ENCODE results near the gene NSMF. TPM values are rescaled to one million over a fixed set of nuclear protein-coding genes. Genes with fewer than 3 reads are reported as not detected.

Gene NSMF
- total RNA-seq, 1 donor from 2014 or later, result 23.9 TPM

GRCh38 chr9:137406876-137407589 is 52.1 kb downstream of the NSMF start:
- H3K27ac ChIP-seq, result peak overlapping the region; percentile 47
- peak; percentile 71 for TF ChIP-seq CTCF (IDR thresholded peaks at IDR 0.05)
- no peaks in the 10 kb centered on the region for H3K9me3 ChIP-seq
- intact Hi-C loops (cut with DNase I), result loop anchor here (10.0 kb wide), 1 partner anchor 112 kb away; no protein-coding TSS in a partner anchor
- peaks cover 24% of the 10 kb centered on the region for H3K4me1 ChIP-seq
- ATAC-seq (peak; percentile 89), DNase-seq (peak; percentile 85)
- no peaks in the 10 kb centered on the region for H3K27me3 ChIP-seq
- H3K4me3 ChIP-seq, result peak overlapping the region; percentile 40
- no peaks in the 10 kb centered on the region for H3K36me3 ChIP-seq

DNA sequence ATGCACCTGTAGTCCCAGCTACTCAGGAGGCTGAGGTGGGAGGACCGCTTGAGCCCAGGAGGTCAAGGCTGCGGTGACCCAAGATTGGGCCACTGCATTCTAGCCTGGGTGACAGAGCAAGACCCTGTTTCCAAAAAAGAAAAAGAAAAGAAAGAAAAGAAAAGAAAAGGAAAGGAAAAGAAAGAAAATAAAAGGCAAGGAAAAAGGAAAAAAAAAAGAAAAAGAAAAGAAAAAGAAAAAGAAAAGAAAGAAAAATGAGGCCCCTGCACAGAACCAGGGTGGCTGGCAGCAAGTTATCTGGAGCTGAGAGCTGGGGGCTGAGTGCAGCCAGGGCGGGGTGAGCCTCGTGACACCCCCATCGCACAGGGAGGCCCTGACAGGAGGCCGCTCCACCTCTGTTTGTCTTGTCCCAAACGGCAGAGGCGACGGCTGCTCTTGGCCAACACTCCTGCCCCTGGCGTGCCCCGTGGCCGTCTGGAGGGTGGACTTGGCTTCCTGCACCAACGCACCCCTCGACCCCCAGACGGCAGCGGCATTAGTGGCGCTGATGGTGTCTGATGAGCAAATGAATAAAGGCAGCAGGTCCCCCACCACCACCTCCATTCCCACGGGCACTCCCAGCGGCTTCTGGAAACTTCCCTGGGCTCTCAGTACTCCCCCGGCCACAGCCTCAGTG is 52.9 kb downstream of the NSMF start:
- H3K27me3 ChIP-seq, result no peaks in the 10 kb centered on the region
- ATAC-seq (no peak), DNase-seq (no peak)
- H3K4me3 ChIP-seq, result peak overlapping the region; percentile 40
- H3K36me3 ChIP-seq, result no peaks in the 10 kb centered on the region
- peaks cover 19% of the 10 kb centered on the region for H3K4me1 ChIP-seq
- no peaks in the 10 kb centered on the region for H3K9me3 ChIP-seq
- no peak overlapping the region for H3K27ac ChIP-seq
- intact Hi-C loops (cut with DNase I), result loop anchor here (10.0 kb wide), 1 partner anchor 111 kb away; no protein-coding TSS in a partner anchor
- TF ChIP-seq CTCF (IDR thresholded peaks at IDR 0.05), result no peak

- TF ChIP-seq CTCF (IDR thresholded peaks at IDR 0.05), result no peak
- DNase-seq (no peak), ATAC-seq (no peak)
- intact Hi-C loops (cut with DNase I), result loop anchor here (10.0 kb wide), 1 partner anchor 111 kb away; no protein-coding TSS in a partner anchor
- H3K27me3 ChIP-seq, result no peaks in the 10 kb centered on the region
- no peak overlapping the region for H3K4me3 ChIP-seq
- no peak overlapping the region for H3K27ac ChIP-seq
- no peaks in the 10 kb centered on the region for H3K36me3 ChIP-seq
- H3K9me3 ChIP-seq, result no peaks in the 10 kb centered on the region
- H3K4me1 ChIP-seq, result peaks cover 14% of the 10 kb centered on the region
Observed at GRCh38 chr9:137405677-137406081, 53.5 kb downstream of the NSMF start.

DNA sequence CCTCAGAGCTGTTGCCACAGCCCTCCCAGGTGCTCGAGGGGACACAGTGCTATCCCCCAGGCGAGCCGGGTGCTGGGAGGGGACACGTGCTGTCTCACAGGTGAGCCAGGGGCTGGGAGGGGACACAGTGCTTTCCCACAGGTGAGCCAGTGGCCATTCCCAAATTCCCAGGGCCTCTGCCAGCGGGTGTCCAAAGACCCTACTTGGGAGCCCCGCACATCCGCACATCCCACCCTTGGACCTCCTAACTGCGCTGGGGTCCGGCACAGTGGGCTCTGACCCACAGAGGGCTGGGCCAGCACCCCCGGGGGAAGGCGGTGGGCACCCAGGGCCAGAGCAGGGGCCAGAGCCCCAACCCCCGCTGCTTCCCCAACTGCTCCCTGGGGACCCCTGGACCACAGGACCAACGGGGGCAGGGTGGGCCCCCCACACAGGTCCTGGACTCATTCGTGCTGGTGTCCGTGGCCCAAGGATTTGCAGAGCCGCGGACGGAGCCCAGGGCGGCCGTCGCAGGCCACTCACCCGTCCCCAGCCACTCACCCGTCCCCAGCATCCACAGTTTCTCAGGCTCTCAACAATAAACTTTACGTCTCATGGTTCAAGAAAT is 54.1 kb downstream of the NSMF start:
- no peaks in the 10 kb centered on the region for H3K9me3 ChIP-seq
- H3K36me3 ChIP-seq, result no peaks in the 10 kb centered on the region
- intact Hi-C loops (cut with DNase I), result loop anchor here (10.0 kb wide), 1 partner anchor 110 kb away; no protein-coding TSS in a partner anchor
- no peak for TF ChIP-seq CTCF (IDR thresholded peaks at IDR 0.05)
- no peak for DNase-seq
- no peaks in the 10 kb centered on the region for H3K27me3 ChIP-seq
- no peak overlapping the region for H3K4me3 ChIP-seq
- no peak for ATAC-seq
- H3K27ac ChIP-seq, result no peak overlapping the region
- peaks cover 10% of the 10 kb centered on the region for H3K4me1 ChIP-seq

GRCh38 chr9:137403269-137403668 is 55.9 kb downstream of the NSMF start:
- H3K27ac ChIP-seq, result no peak overlapping the region
- no peaks in the 10 kb centered on the region for H3K27me3 ChIP-seq
- no peaks in the 10 kb centered on the region for H3K9me3 ChIP-seq
- peaks cover 10% of the 10 kb centered on the region for H3K4me1 ChIP-seq
- no peak for TF ChIP-seq CTCF (IDR thresholded peaks at IDR 0.05)
- H3K36me3 ChIP-seq, result no peaks in the 10 kb centered on the region
- no peak overlapping the region for H3K4me3 ChIP-seq
- DNase-seq (no peak), ATAC-seq (no peak)
- intact Hi-C loops (cut with DNase I), result loop anchor here (10.0 kb wide), 1 partner anchor 108 kb away; no protein-coding TSS in a partner anchor

Data from upper lobe of right lung (tissue), 1 donor.